GM12873 (cell line): ENCODE results near the gene ADAMTSL2.

ENCODE experiments used
- TF ChIP-seq, protein P1 (sequence below): IDR thresholded peaks from 2 replicates; pipeline ENCODE4 v1.5.1; 2012; ENCODE audit warnings: low read depth, mild to moderate bottlenecking, moderate library complexity, low read length, control low read depth; ENCODE audit not compliant: insufficient read depth; ENCODE audit errors: missing control alignments

ADAMTSL2 gene

DNA sequence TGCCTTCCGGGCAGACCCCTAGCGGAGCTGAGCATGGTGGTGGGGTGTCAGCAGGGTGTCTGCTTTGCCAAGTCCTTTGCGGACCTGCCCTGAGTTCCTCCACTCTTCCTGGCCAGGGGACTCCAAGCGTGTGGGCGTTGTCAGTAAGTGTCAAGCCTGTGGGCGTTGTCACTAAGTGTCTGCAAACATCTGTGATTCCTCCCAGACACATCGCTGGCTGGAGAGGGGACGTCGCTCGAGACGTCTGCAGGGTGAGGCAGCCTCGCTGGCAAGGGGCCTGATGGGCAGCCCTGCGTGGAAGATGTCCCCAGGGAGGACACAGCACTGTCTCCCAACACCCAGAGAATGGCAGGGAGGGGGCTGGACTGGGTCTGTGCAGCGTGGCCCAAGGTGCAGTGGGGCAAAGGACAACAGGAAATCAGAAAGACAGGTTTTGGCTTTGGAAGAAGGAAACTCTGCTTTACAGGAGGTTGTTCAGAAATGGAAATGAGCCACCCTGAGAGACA lies 28.8 kb downstream of the ADAMTSL2 start:
- TF ChIP-seq, protein P1, sequence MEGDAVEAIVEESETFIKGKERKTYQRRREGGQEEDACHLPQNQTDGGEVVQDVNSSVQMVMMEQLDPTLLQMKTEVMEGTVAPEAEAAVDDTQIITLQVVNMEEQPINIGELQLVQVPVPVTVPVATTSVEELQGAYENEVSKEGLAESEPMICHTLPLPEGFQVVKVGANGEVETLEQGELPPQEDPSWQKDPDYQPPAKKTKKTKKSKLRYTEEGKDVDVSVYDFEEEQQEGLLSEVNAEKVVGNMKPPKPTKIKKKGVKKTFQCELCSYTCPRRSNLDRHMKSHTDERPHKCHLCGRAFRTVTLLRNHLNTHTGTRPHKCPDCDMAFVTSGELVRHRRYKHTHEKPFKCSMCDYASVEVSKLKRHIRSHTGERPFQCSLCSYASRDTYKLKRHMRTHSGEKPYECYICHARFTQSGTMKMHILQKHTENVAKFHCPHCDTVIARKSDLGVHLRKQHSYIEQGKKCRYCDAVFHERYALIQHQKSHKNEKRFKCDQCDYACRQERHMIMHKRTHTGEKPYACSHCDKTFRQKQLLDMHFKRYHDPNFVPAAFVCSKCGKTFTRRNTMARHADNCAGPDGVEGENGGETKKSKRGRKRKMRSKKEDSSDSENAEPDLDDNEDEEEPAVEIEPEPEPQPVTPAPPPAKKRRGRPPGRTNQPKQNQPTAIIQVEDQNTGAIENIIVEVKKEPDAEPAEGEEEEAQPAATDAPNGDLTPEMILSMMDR, result no peak

DNA sequence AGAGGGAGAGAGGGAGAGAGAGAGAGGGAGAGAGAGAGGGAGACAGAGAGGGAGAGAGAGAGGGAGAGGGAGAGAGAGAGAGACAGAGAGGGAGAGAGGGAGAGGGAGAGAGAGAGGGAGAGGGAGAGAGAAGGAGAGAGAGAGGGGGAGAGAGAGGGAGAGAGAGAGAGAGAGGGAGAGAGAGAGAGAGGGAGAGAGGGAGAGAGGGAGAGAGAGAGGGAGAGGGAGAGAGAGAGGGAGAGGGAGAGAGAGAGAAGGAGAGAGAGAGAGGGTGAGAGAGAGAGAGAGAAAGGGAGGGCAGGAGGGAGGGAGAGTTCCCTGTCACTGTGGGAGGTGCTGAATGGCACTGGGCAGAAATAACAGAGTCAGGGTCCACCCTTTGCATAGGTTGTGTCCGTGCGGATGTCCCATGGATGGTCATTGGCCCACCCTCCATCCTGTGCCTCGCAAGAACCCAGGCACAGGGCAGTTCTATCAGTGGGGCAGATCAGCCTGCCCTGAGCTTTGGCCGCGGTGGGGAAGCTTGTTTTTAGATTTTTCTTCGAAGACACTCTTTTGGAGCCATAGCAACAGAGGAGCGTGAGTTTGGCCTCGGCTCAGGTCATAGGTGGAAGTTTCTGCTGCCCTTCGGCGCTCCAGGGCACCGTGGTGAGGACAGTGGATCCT lies 30.1 kb downstream of the ADAMTSL2 start:
- TF ChIP-seq, protein P1, result no peak

DNA sequence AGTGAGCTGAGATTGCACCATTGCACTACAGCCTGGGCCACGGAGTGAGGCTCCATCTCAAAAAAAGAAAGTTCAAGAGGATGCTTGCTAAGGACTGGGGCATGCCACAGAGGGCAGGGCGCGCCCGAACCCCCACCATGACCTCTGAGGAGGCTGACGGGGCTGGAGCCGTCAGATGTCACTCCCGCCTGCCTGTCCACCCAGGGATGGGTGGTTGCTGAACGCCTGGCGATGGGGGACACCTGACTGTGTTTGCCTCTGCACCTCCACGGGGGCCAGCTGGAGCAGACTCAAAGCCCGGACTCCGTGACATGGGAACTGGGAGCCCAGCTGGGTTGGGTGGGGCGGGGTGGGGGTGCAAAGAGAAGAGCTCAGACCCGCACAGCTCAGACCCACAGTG lies 31.9 kb downstream of the ADAMTSL2 start:
- TF ChIP-seq, protein P1, result no peak

DNA sequence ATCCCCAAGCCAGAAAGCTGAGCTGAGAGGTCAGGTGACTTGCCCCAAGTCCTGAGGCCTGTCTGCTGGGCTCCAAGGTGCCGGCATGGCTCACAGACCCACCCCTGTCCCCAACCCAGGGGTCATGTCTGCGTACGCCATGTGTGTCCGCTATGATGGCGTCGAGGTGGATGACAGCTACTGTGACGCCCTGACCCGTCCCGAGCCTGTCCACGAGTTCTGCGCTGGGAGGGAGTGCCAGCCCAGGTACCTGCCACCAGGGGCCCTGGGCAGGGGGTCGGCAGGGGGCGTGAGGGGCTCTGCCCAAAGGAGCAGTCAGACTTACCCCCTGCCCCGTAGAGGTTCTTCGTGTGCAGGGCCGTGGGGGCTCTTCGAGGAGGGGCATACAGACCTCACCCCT lies 32.3 kb downstream of the ADAMTSL2 start:
- TF ChIP-seq, protein P1, result no peak

DNA sequence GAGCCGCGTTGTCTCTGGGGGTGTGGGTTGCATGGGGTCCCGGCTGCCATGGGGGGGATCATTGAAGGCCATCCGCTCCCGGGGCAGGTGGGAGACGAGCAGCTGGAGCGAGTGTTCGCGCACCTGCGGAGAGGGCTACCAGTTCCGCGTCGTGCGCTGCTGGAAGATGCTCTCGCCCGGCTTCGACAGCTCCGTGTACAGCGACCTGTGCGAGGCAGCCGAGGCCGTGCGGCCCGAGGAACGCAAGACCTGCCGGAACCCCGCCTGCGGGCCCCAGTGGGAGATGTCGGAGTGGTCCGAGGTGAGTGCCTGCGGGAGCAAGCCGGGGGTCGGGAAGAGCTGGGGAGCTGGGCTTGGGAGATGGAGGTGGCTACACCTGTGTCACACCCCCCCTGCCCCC lies 33.7 kb downstream of the ADAMTSL2 start:
- TF ChIP-seq, protein P1, result no peak

DNA sequence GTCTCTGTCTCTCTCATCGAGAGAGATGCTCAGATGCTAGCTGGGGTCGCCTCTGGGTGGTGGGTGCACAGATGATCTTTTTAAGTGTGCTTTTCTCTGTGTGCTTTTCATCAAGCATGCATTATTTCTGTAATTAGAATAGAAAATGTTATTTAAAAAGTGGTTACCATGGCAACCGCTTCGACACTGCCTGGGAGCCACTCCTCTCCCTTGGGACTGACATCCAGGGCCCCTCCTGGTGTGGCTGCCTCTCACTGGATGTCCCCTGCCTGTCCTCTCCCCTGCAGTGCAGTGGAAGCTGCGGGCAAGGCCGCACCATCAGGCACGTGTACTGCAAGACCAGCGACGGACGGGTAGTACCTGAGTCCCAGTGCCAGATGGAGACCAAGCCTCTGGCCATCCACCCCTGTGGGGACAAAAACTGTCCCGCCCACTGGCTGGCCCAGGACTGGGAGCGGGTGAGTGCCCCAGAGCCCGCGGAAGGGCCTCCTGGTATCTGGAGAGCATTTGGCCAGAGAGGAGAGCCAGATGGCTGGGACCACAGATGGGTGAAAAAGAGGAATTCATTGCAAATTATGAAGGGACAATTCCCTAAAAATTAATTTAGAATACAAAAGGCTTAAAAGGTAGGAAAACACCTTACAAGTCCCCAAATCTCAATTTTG lies 34.7 kb downstream of the ADAMTSL2 start:
- TF ChIP-seq, protein P1, result no peak

DNA sequence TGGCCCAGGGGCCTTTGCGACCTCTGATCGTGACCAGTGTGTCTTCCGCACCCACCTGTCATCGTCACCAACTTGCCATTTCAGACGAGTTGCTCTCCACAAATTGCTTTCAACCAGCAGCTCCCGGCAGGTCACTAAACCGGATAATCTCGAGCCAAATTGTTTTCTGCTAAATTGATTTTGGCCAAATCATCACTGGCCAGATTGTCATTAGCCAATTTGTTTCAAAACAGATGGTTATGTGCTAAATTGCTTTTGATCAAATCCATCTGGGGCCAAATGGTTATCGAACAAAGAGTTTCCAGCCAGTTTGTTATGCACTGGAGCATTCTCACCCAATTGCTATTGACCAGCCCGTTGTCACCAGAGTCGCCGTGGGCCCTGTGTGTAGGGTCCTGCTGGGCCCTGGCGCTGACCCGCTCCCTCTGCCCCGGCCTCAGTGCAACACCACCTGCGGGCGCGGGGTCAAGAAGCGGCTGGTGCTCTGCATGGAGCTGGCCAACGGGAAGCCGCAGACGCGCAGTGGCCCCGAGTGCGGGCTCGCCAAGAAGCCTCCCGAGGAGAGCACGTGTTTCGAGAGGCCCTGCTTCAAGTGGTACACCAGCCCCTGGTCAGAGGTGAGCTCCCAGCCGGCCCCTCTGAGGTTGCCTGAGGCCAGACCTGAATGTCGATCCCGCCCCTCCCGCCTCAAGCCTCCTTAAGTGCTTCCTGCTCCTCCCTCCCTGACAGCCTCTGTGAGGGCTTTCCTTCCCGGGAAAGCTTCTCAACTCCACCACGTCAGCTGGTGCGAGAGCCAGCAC lies 35.6 kb downstream of the ADAMTSL2 start:
- TF ChIP-seq, protein P1, result no peak
